Upper lobe of left lung (tissue), 4 donors: ENCODE results near the gene TBC1D4.

ENCODE experiments used
- POLR2AphosphoS5 ChIP-seq, 2 donors: sonication (generic); formaldehyde crosslinking; IDR thresholded peaks; one replicate each; pipeline ENCODE4 v1.5.1; 2017; ENCODE audit warnings: antibody characterized with exemption in 2 of 2
- TF ChIP-seq, protein P1 (sequence below), 6 experiments: fragments of 450-650 bp in 4 of 6; fragments of 200-600 bp in 2 of 6; sonication (generic) in 2 of 6; IDR thresholded peaks; one replicate each; pipeline ENCODE4 v1.5.1; 2016 to 2019; ENCODE audit warnings: antibody characterized with exemption in 6 of 6

DNA sequence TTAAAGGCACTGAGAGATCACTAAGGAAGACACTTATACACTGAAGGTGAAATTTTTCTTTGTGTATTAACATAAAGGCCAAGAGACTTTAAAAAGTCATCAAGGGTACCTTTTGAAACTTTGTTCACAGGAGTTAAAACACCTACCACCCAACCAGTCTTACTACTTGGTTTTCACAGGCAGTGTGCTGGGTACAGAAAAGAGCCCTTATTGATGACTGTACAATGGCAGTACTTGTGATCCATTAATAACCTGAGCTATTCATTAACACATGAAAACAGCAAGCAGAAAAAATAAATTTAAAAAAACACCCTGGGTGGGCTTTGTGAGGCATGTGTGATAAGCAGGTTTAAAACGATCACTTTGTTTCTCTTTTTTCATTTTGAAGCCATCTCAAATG lies 148.9 kb downstream of the TBC1D4 start:
- TF ChIP-seq, protein P1, sequence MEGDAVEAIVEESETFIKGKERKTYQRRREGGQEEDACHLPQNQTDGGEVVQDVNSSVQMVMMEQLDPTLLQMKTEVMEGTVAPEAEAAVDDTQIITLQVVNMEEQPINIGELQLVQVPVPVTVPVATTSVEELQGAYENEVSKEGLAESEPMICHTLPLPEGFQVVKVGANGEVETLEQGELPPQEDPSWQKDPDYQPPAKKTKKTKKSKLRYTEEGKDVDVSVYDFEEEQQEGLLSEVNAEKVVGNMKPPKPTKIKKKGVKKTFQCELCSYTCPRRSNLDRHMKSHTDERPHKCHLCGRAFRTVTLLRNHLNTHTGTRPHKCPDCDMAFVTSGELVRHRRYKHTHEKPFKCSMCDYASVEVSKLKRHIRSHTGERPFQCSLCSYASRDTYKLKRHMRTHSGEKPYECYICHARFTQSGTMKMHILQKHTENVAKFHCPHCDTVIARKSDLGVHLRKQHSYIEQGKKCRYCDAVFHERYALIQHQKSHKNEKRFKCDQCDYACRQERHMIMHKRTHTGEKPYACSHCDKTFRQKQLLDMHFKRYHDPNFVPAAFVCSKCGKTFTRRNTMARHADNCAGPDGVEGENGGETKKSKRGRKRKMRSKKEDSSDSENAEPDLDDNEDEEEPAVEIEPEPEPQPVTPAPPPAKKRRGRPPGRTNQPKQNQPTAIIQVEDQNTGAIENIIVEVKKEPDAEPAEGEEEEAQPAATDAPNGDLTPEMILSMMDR (IDR thresholded peaks at IDR 0.05), result no peak
- no peak for TF ChIP-seq POLR2AphosphoS5 (IDR thresholded peaks at IDR 0.05)
